SK-N-SH treated with all-trans-retinoic acid at 6 μM for 48 hours (cell line): ENCODE data around the gene LRRC4C.

Experiments
- ARNTL ChIP-seq: fragments of 450-650 bp; formaldehyde crosslinking; IDR thresholded peaks from 2 replicates; pipeline ENCODE4 v1.5.0; 2020; ENCODE audit warnings: low read depth, mild to moderate bottlenecking, moderate library complexity, borderline replicate concordance
- OSR1 ChIP-seq: fragments of 250-450 bp; sonication (Bioruptor Pico); IDR thresholded peaks from 2 replicates; pipeline ENCODE4 v1.8.0; 2022; ENCODE audit warnings: moderate library complexity, mild to moderate bottlenecking, inconsistent platforms
- POU6F1 ChIP-seq: fragments of 250-450 bp; sonication (Bioruptor Pico); IDR thresholded peaks from 2 replicates; pipeline ENCODE4 v1.8.0; 2021; ENCODE audit warnings: low read depth, mild to moderate bottlenecking, moderate library complexity, borderline replicate concordance

DNA sequence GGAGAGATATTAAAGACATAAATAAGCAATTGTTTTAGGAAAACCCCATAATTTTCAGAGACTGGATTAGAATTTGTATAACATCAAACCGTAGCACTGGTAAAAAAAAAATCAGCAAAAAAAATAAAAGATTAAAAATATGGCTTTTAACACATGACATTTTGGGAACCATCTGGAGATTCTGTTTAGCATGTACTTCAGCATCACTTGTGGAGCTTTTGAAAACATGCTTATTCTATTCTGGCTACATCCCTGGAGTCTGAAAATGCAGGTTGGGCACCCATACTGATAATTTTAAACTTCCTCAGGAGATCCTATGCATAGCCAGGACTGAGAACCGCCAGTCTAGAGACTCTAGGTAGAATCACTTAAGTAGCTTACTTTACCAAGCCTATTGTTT lies 1190.9 kb downstream of the LRRC4C start:
- TF ChIP-seq OSR1: no peak
- no peak for TF ChIP-seq ARNTL (CRISPR knock-in tag)
- no peak for TF ChIP-seq POU6F1
